ENCODE measurements around the gene ACBD4.

Gene ACBD4

DNA sequence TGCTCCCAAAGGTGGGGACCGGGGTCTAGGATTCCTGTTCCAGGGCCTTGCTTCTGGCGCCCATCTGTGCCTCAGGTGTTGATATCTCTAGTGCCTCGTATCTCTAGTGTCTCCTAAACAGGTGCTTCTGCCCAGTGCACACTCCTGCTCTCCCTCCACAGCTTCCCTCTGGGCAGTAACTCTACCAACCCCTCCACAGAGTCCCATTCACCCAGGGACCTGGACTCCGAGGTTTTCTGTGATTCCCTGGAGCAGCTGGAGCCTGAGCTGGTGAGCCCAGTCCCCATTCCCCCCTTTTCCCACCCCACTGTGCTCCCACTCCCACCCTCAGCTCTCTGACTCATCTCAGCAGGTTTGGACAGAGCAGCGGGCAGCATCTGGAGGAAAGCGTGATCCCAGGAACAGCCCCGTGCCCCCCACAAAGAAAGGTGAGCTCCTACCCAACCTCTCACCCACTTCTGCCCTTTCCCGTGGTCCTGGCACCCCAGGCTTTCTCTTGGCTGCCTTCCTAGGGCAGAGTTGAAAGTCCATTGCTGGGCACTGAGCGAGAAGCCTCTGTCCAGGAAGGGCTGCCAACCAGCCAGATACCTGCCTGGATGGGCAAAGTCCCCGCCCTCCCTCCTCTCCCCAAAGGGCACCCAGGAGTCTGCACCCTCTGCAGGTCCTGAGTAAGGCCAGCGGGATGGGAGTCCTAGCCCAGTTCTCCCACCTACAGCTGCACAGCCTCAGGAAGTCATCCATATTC is 2.2 kb downstream of the ACBD4 start:
- no peak overlapping the region for H3K27ac ChIP-seq
- TF ChIP-seq, protein P1, sequence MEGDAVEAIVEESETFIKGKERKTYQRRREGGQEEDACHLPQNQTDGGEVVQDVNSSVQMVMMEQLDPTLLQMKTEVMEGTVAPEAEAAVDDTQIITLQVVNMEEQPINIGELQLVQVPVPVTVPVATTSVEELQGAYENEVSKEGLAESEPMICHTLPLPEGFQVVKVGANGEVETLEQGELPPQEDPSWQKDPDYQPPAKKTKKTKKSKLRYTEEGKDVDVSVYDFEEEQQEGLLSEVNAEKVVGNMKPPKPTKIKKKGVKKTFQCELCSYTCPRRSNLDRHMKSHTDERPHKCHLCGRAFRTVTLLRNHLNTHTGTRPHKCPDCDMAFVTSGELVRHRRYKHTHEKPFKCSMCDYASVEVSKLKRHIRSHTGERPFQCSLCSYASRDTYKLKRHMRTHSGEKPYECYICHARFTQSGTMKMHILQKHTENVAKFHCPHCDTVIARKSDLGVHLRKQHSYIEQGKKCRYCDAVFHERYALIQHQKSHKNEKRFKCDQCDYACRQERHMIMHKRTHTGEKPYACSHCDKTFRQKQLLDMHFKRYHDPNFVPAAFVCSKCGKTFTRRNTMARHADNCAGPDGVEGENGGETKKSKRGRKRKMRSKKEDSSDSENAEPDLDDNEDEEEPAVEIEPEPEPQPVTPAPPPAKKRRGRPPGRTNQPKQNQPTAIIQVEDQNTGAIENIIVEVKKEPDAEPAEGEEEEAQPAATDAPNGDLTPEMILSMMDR (IDR thresholded peaks at IDR 0.05): no peak
- no peak for TF ChIP-seq ZFX (IDR thresholded peaks at IDR 0.05; ENCODE audit: borderline replicate concordance)

DNA sequence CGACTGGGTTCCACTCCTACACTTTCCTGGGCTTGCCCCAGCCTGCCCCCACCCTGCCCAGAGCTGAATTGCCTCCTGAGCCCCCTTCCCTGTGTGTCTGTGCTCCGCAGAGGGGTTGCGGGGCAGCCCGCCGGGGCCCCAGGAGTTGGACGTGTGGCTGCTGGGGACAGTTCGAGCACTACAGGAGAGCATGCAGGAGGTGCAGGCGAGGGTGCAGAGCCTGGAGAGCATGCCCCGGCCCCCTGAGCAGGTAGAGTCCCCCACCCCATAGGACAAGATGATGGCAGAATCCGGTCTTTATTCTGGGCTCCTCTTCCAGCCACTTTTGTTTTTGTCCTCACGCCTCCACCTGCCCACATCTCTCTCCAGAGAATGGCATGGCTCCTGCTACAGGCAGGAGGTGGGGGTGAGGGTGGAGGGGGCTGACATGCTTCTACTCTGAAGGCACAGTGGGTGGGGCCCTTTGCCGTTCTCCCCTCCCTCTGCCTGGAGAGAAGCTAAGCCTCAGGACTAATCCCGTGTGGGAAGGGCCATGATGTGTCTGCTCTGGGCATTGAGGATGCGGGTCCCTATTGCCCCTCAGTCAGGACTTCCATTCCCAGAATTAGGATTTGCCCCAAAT is 3.5 kb downstream of the ACBD4 start:
- no peak overlapping the region for H3K27ac ChIP-seq
- TF ChIP-seq, protein P1 (IDR thresholded peaks at IDR 0.05): no peak
- TF ChIP-seq ZFX (IDR thresholded peaks at IDR 0.05; ENCODE audit: borderline replicate concordance): no peak

DNA sequence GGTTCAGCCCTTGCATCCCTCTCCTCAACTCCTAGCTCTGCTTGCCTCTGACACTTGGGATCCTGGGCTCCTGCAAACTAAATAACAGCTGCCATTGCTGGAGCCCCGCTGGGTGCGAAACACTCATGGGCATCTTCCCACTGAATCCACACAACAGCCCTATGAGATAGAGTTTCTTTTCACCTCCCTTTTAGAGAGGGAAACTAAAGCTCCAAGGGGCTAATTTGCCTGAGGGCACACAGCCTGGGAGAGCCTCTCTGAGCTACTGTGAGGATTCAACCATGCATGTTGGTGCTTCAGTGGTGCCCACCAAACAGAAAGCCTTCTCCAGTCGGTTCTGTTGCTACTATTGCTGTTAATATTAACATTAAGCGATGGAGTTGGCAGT is 4.0 kb downstream of the ACBD4 start:
- H3K27ac ChIP-seq: no peak overlapping the region

DNA sequence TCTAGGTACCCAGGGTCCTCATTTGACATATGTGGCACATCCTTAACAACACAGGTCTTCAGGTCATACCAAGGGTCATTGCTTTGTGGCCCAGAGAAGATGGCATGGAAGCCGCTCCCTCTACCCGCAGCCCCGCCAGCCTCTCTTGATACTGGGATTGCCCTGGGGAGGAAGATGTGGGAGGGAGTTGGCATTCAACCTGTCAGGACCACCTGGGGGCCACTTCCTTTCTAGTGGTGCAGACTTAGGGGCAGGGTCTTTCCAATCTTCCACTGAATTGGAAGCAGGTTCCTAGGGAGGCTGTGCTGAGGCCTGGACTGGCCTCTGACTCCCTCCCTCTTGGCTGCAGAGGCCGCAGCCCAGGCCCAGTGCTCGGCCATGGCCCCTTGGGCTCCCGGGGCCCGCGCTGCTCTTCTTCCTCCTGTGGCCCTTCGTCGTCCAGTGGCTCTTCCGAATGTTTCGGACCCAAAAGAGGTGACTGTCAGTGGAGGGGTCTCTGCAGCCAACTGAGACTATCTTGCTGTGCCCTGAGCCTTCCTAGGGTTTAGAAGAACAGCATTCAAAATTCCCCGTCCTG is 7.7 kb downstream of the ACBD4 start:
- TF ChIP-seq, protein P1 (IDR thresholded peaks at IDR 0.05): no peak
- TF ChIP-seq ZFX (IDR thresholded peaks at IDR 0.05; ENCODE audit: borderline replicate concordance): no peak
- no peak overlapping the region for H3K27ac ChIP-seq

More for the DNA sequence above, 4.0 kb downstream of the ACBD4 start:
- TF ChIP-seq, protein P1 (IDR thresholded peaks at IDR 0.05): no peak

DNA sequence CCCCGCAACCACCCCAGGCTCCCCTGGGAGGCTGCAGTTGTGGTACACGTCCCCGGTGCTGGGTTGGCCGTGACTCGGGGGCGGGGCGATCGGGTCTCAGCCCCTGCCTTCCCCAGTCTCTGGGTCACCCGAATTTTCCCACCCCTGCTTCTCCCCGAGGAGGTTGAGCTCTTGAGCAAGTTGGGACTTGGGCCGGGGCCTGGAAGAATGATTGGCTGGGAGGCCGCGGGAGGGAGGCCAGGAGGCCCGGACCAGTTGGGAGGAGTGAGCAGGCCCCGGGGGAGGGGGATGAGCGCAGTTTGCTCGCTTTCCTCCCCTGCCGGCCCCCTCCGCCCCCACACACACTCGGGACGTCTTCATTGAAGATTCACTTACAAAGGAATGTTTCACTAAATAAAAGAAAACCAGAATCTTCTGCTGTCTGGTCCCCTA is 8.3 kb downstream of the ACBD4 start:
- H3K27ac ChIP-seq: no peak overlapping the region
- TF ChIP-seq, protein P1 (IDR thresholded peaks at IDR 0.05): no peak
- TF ChIP-seq ZFX (IDR thresholded peaks at IDR 0.05; ENCODE audit: borderline replicate concordance): no peak

DNA sequence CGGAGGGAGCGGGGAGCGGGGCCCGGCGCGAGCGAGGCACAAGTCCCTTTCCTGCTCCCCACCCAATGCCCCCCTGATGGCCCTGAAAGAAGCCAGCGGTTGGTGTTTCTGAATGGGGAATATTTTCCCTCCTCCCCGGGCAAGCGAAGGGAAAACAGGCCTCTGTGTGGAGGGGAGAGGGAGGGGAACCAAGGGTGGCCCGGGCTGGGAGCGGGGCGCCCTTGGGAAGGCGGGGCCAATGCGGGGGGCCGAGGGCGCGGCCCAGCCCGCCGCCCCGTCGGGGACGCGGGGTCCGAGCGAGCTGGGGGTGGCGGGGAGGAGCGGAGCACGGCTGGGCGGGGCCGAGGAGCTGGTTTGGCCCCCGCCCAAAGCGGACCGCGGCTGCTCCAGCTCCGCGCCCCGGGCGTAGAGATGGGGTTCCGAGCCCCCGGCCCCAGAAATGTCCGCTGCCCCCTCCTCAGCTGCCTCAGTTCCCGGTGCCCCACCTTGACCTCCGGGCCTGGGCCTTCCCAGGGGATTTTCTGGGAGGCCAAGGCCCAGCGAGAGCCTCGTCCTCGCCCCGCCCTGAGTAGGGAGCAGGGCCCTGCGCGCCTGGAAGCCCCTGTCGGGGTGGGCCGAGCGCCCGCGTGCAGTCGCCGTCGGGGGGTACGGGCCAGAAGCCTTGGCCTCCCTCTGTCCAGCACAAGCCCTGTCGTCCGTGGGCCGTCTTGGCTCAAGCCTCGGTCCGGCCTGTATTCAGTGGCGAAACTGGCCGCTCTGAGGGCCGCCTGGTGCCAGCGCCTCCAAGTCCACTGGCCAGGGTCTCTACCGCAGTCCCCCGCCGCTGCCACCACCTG is 8.9 kb downstream of the ACBD4 start:
- H3K27ac ChIP-seq: no peak overlapping the region
- TF ChIP-seq, protein P1 (IDR thresholded peaks at IDR 0.05): no peak
- no peak for TF ChIP-seq ZFX (IDR thresholded peaks at IDR 0.05; ENCODE audit: borderline replicate concordance)
